Measurements from ENCODE around the gene DAZAP1. TPM values are rescaled to one million over a fixed set of nuclear protein-coding genes. Genes with fewer than 3 reads are reported as not detected.

Gene DAZAP1
- total RNA-seq, 1 donor from 2014 or later, result 58.0 TPM

- no peak for DNase-seq
These were observed 52.9 kb downstream of the DAZAP1 start for GRCh38 chr19:1460033-1460995.

DNA sequence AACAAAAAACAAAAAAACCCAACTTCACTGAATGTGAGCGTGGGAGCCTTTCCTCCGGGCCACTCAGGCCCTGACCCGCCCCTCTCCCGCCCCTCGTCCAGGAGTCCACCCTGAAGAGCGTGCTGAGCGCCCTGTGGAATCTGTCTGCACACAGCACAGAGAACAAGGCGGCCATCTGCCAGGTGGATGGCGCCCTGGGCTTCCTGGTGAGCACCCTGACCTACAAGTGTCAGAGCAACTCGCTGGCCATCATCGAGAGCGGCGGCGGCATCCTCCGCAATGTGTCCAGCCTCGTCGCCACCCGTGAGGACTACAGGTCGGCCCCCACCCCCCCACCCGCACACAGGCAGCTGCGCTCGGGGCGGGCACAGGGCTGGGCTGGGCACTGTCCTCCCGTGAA lies 54.5 kb downstream of the DAZAP1 start:
- no peak for DNase-seq

GRCh38 chr19:1465191-1466016 lies 58.0 kb downstream of the DAZAP1 start:
- peak; percentile 76 for DNase-seq

DNA sequence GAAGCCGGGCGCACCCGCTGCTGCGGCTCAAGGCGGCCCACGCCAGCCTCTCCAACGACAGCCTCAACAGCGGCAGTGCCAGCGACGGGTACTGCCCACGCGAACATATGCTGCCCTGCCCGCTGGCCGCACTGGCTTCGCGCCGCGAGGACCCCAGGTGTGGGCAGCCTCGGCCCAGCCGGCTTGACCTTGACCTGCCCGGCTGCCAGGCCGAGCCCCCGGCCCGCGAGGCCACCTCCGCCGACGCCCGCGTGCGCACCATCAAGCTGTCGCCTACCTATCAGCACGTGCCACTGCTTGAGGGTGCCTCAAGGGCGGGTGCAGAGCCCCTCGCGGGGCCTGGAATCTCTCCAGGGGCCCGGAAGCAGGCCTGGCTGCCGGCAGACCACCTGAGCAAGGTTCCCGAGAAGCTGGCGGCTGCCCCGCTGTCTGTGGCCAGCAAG lies 58.7 kb downstream of the DAZAP1 start:
- no peak for DNase-seq

DNA sequence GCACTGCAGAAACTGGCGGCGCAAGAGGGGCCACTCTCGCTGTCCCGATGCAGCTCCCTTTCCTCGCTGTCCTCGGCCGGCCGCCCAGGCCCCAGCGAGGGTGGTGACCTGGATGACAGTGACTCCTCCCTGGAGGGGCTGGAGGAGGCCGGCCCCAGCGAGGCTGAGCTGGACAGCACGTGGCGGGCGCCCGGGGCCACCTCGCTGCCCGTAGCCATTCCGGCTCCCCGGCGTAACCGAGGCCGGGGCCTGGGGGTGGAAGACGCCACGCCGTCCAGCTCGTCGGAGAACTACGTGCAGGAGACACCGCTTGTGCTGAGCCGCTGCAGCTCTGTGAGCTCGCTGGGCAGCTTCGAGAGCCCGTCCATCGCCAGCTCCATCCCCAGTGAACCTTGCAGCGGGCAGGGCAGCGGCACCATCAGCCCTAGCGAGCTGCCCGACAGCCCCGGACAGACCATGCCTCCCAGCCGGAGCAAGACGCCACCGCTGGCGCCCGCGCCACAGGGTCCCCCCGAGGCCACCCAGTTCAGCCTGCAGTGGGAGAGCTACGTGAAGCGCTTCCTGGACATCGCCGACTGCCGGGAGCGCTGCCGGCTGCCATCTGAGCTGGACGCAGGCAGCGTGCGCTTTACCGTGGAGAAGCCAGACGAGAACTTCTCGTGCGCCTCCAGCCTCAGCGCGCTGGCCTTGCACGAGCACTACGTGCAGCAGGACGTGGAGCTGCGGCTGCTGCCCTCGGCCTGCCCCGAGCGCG lies 59.3 kb downstream of the DAZAP1 start:
- DNase-seq, result no peak

DNA sequence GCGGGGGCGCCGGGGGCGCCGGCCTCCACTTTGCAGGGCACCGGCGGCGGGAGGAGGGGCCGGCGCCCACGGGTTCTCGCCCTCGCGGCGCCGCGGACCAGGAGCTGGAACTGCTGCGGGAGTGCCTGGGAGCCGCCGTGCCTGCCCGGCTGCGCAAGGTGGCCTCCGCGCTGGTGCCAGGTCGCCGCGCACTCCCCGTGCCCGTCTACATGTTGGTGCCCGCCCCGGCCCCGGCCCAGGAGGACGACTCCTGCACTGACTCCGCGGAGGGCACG lies 59.8 kb downstream of the DAZAP1 start:
- DNase-seq, result no peak

DNA sequence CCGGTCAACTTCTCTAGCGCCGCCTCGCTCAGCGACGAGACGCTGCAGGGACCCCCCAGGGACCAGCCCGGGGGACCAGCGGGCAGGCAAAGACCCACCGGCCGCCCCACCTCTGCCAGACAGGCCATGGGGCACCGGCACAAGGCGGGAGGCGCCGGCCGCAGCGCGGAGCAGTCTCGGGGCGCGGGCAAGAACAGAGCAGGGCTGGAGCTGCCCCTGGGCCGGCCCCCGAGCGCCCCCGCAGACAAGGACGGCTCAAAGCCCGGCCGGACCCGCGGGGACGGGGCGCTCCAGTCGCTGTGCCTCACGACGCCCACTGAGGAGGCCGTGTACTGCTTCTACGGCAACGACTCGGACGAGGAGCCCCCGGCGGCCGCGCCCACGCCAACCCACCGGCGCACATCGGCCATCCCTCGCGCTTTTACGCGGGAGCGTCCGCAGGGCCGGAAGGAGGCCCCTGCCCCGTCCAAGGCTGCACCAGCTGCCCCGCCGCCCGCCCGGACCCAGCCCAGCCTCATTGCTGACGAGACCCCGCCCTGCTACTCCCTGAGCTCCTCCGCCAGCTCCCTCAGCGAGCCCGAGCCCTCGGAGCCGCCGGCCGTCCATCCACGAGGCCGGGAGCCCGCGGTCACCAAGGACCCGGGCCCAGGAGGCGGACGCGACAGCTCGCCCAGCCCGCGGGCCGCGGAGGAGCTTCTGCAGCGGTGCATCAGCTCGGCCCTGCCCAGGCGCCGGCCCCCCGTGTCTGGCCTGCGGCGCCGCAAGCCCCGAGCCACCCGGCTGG lies 60.3 kb downstream of the DAZAP1 start:
- DNase-seq, result no peak

DNA sequence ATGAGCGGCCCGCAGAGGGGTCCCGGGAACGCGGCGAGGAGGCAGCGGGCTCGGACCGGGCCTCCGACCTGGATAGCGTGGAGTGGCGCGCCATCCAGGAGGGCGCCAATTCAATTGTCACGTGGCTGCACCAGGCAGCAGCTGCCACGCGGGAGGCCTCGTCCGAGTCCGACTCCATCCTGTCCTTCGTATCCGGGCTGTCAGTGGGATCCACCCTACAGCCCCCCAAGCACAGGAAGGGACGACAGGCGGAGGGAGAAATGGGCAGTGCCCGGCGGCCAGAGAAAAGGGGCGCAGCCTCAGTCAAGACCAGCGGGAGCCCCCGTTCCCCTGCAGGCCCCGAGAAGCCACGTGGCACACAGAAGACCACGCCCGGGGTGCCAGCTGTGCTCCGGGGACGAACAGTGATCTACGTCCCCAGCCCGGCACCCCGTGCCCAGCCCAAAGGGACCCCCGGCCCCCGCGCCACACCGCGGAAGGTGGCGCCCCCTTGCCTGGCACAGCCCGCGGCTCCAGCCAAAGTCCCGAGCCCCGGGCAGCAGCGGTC lies 61.0 kb downstream of the DAZAP1 start:
- no peak for DNase-seq

GRCh38 chr19:1468821-1469254 lies 61.5 kb downstream of the DAZAP1 start:
- DNase-seq, result peak; percentile 41

DNA sequence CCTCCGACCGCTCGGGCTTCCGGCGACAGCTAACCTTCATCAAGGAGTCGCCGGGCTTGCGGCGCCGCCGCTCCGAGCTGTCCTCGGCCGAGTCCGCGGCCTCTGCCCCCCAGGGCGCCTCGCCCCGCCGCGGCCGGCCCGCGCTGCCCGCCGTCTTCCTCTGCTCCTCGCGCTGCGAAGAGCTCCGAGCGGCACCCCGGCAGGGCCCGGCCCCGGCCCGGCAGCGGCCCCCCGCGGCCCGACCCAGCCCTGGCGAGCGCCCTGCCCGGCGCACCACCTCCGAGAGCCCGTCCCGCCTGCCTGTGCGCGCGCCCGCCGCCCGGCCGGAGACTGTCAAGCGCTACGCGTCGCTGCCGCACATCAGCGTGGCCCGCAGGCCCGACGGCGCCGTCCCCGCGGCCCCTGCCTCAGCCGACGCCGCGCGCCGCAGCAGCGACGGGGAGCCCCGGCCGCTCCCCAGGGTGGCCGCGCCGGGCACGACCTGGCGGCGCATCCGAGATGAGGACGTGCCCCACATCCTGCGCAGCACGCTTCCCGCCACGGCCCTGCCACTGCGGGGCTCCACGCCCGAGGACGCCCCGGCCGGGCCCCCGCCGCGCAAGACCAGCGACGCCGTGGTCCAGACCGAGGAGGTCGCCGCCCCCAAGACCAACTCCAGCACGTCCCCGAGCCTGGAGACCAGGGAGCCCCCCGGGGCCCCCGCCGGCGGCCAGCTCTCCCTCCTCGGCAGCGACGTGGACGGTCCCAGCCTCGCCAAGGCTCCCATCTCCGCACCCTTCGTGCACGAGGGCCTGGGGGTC lies 62.1 kb downstream of the DAZAP1 start:
- no peak for DNase-seq

GRCh38 chr19:1470055-1470304 lies 62.6 kb downstream of the DAZAP1 start:
- DNase-seq, result no peak

DNA sequence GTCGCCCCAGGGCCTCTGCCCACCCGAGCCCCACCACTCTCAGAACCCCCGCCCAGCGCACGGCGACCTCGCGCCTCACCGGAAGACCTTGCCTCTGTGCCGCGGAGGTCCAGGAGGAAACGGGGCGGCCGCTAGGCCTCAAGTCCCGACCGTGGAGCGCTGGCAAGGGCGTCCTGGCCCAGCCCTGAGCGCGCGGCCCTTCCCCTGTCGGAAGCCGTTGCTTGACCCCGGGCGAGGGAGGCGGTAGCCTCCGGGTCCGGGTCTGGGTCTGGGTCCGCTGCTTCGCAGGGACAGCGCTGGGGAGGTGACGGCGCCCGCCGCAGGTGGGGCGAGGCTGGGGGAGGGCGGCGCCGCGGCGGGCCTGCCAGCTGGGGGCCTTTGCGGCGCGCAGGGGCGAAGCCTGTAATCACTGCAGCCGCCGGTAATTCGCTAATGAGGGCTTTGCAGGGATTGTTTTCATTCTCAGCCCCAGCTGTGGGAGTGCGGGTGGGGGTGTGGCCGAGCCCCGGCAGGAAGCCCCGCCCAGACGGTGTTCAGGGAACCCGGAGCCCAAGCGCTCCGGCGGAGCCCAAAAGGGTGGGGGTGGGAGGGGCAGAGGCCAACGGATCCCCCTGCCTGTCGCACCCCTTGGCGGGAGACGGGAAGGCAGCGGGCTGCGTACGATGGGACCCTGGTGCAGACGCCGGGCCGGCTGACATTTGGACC lies 63.1 kb downstream of the DAZAP1 start:
- no peak for DNase-seq

DNA sequence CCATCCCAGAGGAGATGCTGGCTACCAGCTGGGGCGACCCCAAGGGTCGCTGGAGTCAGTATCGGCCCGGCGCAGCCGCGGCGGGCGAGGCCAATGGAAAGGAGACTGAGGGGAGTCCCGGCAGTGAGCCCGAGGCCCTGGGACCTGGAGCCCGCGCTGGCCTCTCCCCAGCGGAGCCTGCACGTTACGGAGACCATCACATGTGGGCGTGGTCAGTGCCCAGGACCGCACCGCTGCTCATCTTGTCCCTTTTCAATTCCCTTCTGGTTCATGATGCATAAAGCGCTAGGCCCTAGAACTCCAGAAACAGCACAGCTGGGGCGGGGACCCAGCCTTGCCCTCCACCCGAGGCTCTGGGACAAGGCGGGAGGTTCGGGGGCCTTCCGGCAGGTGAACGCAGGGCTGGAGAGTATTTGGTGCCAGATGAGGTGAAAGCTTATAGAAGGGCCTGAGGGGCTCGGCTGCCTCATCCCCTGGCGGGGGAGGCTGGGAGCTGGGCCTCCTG lies 63.7 kb downstream of the DAZAP1 start:
- no peak for DNase-seq

DNA sequence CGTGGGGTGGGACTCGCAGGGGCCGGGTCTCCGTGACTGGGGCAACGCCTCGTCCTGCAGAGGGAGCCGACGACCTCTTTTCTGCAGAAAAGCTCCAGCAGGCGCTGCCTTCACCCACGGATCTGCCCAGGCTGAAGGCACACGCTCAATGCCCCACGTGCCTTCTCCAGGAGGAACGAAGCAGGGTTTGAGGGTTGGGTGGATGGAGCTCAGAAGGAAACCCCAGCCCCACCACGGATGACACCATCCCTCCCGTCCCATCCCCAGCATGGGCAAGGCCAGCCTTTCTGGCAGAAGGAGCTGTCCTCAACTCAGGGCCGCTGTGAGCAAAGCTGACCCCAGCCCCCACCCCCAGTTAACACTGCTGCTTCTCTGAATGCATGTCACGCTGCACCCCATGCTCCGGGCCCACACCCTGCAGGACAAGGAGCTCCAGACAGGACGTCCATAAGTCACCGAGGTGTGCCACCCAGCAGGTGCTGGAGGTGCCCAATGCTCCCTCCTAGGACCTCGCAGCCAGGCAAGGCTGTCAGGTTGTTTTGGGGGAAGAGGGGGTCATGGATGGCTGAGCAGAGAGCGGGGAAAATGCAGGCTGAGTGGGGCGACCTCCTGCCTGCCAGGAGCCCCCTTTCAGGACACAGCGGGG lies 64.3 kb downstream of the DAZAP1 start:
- no peak for DNase-seq

GRCh38 chr19:1472231-1473084 lies 65.1 kb downstream of the DAZAP1 start:
- no peak for DNase-seq

- DNase-seq, result no peak
These were observed 65.9 kb downstream of the DAZAP1 start for GRCh38 chr19:1473085-1473851.

DNA sequence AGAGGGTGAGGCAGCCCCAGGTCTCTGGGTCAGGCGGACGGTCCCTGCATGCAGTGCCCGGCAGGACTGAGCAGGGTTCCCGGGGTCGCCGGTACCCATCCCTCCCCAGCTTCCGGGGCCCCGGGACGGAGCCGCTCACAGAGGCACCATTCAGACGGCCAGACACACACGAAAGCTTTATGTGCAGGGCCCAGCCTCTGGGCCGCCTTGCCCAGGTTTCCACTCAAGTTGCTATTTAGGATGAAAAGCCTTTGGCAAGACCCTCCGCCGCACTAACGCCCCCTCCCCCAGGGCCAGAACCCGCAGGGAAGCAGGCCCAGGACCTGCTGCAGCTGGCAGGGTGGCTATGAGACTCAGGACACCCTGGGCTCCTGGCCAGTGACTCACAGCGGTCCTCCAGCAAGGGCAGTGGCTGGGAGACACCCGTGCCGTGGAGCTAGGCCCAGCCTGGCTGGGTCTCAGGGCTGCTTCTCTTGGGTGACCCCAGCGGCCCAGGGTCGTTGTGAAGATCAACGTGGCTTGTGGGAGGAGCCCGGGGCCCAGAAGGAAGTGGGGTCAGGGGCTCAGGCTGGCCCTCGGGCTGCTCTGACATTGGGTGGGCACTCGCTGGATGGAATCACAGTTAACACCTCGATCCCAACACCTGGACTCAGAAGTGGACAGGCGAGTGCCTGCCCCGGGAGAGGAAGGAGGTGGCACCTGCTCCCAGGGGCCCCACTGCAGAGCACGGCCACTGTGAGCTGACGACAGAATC lies 66.8 kb downstream of the DAZAP1 start:
- DNase-seq, result no peak
